ENCODE data around the gene CMIP.

Gene CMIP

DNA sequence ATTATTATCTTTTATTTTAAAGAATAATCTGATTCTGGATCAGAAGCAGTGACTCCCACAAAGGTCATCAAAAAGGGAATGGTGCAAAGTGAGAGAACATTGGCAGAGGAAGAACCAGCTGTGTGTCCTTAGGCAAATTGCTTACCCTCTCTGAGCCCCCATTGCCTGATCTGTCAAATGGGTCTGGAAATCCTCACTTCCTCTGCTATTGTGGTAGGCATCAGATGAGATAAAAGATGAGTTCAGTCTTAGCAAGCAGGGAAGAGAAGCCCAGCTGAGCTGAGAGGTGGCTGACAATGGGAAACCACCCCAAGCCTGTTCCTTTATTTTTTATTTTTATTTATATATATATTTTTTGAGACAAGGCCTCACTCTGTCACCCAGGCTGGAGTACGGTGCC lies 310.2 kb downstream of the CMIP start:
- POLR2A ChIA-PET = interaction anchor here (0.8 kb wide), 1 partner anchor 718 kb away, joined by 3 read pairs; no protein-coding TSS in a partner anchor
- no peak for DNase-seq (ENCODE audit: extremely low spot score)
- CTCF ChIA-PET = no interaction called here
- TF ChIP-seq TARDBP (IDR thresholded peaks at IDR 0.05) = no peak
- no peak for TF ChIP-seq ARNT (IDR thresholded peaks at IDR 0.05)

DNA sequence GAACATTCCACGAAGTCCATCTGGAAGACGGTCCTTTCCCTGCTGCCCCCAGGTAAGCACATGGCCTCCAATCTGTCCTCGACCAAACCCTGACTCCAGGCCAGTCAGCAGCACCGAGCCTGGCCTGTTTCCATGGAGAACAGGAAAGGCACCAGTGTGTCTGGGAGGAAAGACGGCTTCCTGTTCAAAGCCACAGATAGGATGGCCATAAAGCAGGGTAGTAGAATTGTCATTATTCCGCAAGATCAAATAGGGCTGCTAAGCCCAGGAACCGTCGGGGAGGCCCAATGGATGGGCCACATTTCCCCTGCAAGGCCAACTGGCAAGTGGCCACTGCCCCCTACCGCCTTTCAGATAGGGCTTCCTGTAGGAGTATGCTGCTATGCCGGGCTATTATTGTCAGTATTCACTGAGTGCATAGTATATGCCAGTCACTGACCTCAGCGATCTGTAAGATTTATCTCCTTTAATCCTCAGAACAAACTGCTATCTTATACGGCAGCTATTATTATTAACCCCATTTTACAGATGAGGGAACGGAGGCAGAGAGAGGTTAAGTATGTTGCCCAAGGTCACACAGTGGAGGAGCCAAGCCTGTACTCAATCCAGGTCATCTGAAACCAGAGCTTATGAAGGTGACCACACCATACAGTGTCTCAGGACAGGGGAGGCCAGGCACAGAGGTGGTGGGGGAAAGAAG lies 311.5 kb downstream of the CMIP start:
- ChIA-PET POLR2A (no interaction called here), CTCF (interaction anchor here (0.7 kb wide), 1 partner anchor 33 kb away, joined by 3 read pairs; no protein-coding TSS in a partner anchor)
- no peak for DNase-seq (ENCODE audit: extremely low spot score)
- TF ChIP-seq ARNT (IDR thresholded peaks at IDR 0.05) = no peak
- TF ChIP-seq BHLHE40 (IDR thresholded peaks at IDR 0.05; ENCODE audit: borderline replicate concordance) = no peak
- TF ChIP-seq SP1 (IDR thresholded peaks at IDR 0.05) = no peak
- no peak for TF ChIP-seq TARDBP (IDR thresholded peaks at IDR 0.05)
- TF ChIP-seq FOXA1 (IDR thresholded peaks at IDR 0.05) = no peak
- TF ChIP-seq L3MBTL2 (conservative IDR thresholded peaks at IDR 0.05) = no peak
- no peak for TF ChIP-seq SUZ12 (IDR thresholded peaks at IDR 0.05)
- TF ChIP-seq LEF1 (IDR thresholded peaks at IDR 0.05; ENCODE audit: borderline replicate concordance) = no peak
- no peak for TF ChIP-seq HDGF (IDR thresholded peaks at IDR 0.05; ENCODE audit: borderline replicate concordance)

DNA sequence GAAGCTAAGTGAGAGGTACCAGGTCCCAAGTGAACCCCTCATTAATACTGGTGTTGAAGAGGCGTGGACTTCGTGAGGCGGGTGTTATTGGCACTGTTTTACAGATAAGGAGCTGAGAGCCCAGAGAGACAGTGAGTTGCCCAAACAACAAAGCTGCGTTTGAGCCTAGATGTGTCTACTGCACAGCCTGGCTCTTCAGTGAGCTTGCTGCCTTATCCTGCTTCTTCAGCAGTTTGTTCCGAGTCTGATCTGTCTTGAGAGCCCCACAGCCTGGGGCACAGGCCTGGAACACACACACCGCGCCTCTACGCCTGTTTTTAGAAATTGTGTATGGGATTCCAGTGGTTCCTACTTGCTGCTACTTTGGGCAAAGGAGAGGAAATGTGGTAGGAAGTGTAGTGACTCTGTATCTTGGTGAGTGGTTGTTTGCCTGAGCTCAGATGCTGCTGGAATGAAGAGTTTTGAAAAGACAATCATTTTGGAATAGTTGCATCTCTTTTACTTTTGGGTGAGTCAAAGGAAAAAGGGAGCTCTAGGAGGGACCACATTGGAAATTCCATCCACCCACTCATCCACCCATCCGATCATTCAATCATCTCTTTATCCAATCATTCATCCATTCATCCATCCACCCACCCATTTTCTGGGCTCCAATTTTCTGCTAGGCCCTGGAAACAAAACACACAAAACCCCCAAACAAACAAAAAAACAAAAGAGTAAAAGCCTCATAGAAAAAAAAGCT lies 312.2 kb downstream of the CMIP start:
- POLR2A ChIA-PET = no interaction called here
- CTCF ChIA-PET = interaction anchor here (0.7 kb wide), 1 partner anchor 32 kb away, joined by 3 read pairs; no protein-coding TSS in a partner anchor
- no peak for TF ChIP-seq SUZ12 (IDR thresholded peaks at IDR 0.05)
- TF ChIP-seq SP1 (IDR thresholded peaks at IDR 0.05) = no peak
- no peak for TF ChIP-seq BHLHE40 (IDR thresholded peaks at IDR 0.05; ENCODE audit: borderline replicate concordance)
- TF ChIP-seq ELF4 (IDR thresholded peaks at IDR 0.05) = no peak
- no peak for TF ChIP-seq ZNF384 (IDR thresholded peaks at IDR 0.05)
- no peak for TF ChIP-seq FOXA1 (IDR thresholded peaks at IDR 0.05)
- TF ChIP-seq CTBP1 (IDR thresholded peaks at IDR 0.05; ENCODE audit: borderline replicate concordance) = no peak
- TF ChIP-seq FOXM1 (IDR thresholded peaks at IDR 0.05; ENCODE audit: borderline replicate concordance) = no peak
- TF ChIP-seq NFRKB (IDR thresholded peaks at IDR 0.05) = no peak
- TF ChIP-seq TARDBP (IDR thresholded peaks at IDR 0.05) = no peak
- TF ChIP-seq, protein P1, sequence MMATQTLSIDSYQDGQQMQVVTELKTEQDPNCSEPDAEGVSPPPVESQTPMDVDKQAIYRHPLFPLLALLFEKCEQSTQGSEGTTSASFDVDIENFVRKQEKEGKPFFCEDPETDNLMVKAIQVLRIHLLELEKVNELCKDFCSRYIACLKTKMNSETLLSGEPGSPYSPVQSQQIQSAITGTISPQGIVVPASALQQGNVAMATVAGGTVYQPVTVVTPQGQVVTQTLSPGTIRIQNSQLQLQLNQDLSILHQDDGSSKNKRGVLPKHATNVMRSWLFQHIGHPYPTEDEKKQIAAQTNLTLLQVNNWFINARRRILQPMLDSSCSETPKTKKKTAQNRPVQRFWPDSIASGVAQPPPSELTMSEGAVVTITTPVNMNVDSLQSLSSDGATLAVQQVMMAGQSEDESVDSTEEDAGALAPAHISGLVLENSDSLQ (IDR thresholded peaks at IDR 0.05) = no peak
- no peak for TF ChIP-seq LEF1 (IDR thresholded peaks at IDR 0.05; ENCODE audit: borderline replicate concordance)
- TF ChIP-seq ARNT (IDR thresholded peaks at IDR 0.05) = no peak
- TF ChIP-seq FOXK2 (IDR thresholded peaks at IDR 0.05) = no peak
- no peak for TF ChIP-seq L3MBTL2 (conservative IDR thresholded peaks at IDR 0.05)
- no peak for TF ChIP-seq HDGF (IDR thresholded peaks at IDR 0.05; ENCODE audit: borderline replicate concordance)
- DNase-seq (ENCODE audit: extremely low spot score) = no peak

DNA sequence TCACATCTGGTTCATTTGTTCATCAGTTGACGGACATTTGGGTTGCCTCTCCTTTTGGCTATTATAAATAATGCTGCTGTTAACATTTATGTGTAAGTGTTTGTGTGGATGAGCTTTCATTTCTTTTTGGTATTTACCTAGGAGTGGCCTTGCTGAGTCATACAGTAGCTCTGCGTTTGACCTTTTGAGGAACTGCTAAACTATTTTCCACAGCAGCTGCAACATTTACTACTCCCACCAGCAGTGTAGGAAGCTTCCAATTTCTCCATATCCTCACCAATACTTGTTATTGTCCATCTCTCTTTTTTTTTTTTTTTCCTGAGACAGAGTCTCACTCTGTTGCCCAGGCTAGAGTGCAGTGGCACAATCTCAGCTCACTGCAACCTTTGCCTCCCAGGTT lies 313.8 kb downstream of the CMIP start:
- ChIA-PET CTCF (no interaction called here), POLR2A (no interaction called here)
- DNase-seq (ENCODE audit: extremely low spot score) = no peak
- TF ChIP-seq FOXK2 (IDR thresholded peaks at IDR 0.05) (no peak), SUZ12 (IDR thresholded peaks at IDR 0.05) (no peak), LEF1 (IDR thresholded peaks at IDR 0.05; ENCODE audit: borderline replicate concordance) (no peak), TARDBP (IDR thresholded peaks at IDR 0.05) (no peak), ELF4 (IDR thresholded peaks at IDR 0.05) (no peak), NFRKB (IDR thresholded peaks at IDR 0.05) (no peak), ARNT (IDR thresholded peaks at IDR 0.05) (no peak), FOXA1 (IDR thresholded peaks at IDR 0.05) (no peak), SP1 (IDR thresholded peaks at IDR 0.05) (no peak), HDGF (IDR thresholded peaks at IDR 0.05; ENCODE audit: borderline replicate concordance) (no peak), L3MBTL2 (conservative IDR thresholded peaks at IDR 0.05) (no peak)
